Mucosa of gallbladder (tissue), 1 donor: ENCODE data around the gene MRTO4. TPM values are rescaled to one million over a fixed set of nuclear protein-coding genes. Genes with fewer than 3 reads are reported as not detected.
"Not testable (repeated sequence)": the region's sequence is repeated elsewhere in the genome, so short reads cannot be mapped to it uniquely, and the experiment has no call there.

Source experiments
- DNase-seq: peaks from one replicate; pipeline ENCODE4 v3.0.0-alpha.2; 2020; ENCODE audit warnings: low spot score
- total RNA-seq: library from RNA; stranded (reverse); gene quantifications from one replicate; pipeline ENCODE4 v1.2.1, GENCODE V29; 2021
- donor health status: DM: no; HTN: no; CAD: no.

MRTO4 gene
- total RNA-seq, 1 donor from 2014 or later: 14.2 TPM

DNA sequence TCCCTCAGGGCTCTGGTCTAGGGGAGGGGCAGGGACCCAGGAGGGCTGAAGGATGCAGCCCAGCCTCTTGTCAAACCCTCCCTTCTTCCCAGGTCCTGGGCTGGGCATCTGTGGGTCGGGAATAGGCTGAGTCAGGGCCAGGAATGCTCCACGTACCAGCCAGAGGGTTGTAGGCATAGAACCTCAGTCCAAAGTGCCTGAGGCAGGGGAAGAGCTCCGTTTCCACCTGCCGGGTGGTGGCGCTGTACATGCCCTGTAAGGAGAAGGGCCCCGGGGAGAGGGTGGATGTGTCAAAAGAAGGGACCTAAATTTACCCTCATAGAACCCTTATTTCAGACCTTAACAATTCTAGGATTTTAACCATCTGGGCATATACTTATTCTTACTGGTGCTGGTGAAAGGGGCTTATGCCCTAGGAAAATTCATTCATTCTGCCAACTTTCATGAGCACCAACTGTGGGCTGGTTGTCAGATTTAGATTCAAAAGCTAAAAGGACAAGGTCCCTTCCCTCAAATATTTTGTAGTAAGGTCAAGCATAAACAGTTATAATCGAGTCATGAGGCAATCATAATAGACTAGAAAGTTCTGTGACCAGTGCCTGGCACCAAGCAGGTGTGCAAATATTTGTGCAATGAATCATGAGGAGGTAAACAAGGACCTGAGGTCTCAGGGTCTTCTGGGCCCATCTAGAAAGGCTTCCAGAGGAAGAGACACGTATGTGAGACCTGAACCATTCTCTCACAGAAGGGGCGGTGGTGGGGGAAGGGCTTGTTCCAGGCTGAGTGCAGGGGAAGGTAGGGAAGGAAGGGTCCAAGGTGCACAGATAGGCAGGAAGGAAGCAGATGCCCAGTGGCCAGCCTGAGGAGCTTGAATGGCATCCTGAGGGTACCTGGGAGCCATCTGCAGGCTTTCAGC, 18.1 kb downstream of the MRTO4 start:
- not testable (repeated sequence) for DNase-seq

DNA sequence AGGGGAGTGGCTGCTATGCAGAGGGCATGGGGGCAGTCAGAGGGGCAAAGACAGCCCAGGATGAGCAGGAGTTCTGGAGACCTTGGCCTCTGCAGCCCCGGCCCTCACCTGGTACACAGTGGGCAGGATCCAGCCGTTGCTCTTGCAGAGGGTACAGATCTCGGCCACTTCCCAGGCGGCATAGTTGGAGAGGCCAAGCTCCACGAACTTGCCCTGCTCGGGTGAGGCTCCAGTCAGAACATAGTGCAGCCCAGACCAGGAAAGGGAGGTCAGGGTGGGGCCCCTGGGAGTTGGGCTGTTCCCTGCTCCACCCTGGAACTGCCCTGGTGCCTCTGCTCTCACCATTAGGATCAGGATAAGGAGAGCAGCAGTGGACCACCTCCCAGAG, 18.7 kb downstream of the MRTO4 start:
- DNase-seq: not testable (repeated sequence)

DNA sequence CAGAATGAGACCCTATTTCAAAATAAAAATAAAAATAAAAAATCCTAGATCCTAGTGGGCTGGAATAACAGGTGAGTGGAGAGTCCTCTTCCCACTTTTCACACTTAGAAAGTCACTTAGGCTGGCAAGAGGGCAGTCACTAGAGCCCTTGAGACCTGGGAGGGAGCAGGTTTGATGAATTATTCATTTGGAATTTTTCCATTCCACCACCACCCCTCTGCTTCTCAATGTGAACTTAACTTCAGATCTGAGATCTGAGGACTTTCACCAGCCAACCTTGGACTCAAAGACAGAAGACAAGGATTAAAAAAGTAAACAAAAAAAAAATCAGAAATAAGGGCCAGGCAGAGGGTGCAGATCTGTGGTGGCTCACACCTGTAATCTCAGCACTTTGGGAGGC, 20.5 kb downstream of the MRTO4 start:
- no peak for DNase-seq

DNA sequence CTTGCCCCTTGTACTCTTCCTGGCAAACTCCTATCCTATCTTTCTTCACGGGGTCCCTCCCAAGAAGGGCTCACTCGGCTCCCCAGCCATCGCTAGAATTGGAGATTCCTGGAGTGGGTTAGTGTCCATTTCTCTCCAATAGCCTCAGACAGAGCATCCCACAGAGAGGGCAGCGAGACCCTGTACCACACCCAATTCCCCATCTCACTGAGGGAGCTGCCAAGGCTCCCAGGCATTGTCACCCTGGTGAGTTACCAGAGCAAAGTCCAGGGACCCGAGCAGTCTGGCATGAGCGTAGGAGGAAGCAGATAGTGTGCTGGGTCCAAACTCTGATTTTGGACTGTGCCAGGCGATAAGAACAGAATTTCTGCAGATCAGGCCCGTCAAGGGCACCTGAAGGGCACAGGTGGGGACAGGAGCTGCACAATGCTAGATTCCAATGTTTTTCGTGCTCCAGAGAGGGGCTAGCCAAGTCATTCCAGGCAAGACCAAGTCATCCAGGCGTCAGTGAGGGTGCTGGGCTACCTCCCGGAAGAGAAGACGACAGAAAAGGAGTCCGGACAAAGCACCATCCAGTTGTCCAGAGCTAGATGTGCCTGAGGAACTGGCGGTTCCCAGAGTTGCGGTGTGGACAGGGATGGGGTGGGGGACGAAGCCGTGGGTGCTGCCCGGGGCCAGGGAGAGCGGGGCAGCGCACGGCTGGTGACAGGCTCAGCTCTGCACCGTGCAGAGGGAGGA, 21.7 kb downstream of the MRTO4 start:
- peak; percentile 83 for DNase-seq

DNA sequence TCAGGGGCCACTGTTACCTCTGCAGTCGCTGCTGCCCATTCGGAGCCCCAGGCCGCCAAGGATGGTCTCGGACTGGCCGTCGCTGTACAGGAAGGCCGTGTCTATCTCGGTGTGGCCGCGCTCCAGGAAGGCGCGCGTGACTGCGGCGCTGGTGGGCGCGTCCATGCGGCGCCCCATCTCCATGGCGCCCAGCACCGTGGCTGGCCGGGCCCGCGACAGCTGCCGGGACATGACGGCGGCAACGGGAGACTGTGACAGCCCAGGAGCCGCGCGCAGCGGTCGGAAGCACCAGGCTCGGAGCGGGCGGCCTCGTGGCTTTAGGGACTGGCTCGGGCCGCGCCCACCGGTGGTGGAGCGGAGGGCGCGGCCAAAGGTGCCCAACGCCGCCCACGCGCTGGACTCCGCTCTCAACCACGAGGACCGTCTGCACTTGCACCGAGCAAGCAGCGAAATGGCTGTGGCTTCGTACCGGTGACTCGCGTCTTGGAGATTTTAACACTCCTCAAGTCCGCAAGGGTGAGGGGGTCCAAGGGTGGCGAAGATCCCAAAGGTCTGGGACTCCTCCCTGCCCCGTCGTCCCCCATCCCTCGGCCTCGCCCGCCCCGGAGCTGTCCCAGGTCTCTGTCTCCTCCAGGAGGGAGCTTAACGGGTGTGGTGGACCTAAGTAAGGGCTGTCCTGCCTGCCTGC, 22.4 kb downstream of the MRTO4 start:
- peak; percentile 64 for DNase-seq

DNA sequence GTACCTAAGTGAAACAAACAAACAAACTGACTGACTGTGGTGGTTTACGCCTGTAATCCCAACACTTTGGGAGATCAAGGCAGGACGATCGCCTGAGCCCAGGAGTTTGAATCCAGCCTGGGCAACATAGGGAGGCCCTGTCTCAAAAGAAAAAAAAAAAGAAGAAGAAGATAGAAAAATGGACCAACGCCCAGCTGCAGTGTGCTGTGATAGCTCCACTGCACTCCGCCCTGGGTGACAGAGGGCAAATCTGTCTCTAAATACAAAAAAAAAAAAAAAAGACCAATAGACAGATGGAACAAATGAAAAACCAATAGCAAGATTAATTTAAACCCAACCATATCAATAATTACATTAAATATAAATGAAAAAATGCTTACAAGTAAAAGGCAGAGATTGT, 23.0 kb downstream of the MRTO4 start:
- no peak for DNase-seq

DNA sequence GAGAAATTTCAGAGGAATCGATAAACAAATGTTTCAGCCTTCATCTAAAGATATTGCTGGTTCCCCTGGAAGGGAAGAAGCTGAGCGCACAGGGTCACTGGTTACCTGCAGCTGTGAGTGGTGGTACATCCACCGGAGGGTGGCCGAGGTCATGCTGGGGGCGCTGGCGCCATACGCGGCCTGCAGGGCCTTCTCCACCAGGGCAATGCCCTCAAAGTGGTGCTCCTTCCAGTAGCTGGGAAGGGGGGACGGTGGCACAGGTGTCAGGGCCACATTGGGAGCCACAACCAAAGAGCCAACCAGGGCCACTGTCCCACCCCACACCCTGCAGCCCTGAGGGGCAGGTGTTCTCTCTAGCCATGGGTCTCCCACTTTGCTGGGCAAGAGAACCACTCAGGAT, 32.3 kb downstream of the MRTO4 start:
- DNase-seq: no peak

DNA sequence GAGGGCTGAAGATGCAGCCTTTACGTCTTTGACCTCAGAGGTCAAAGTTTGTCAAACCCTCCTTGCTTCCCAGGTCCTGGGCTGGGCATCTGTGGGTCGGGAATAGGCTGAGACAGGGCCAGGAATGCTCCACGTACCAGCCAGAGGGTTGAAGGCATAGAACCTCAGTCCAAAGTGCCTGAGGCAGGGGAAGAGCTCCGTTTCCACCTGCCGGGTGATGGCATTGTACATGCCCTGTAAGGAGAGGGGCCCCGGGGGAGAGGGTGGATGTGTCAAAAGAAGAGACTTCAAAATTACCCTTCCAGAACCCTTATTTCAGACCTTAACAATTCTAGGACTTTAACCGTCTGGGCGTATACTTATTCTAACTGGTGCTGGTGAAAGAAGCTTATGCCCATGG, 33.3 kb downstream of the MRTO4 start:
- no peak for DNase-seq

DNA sequence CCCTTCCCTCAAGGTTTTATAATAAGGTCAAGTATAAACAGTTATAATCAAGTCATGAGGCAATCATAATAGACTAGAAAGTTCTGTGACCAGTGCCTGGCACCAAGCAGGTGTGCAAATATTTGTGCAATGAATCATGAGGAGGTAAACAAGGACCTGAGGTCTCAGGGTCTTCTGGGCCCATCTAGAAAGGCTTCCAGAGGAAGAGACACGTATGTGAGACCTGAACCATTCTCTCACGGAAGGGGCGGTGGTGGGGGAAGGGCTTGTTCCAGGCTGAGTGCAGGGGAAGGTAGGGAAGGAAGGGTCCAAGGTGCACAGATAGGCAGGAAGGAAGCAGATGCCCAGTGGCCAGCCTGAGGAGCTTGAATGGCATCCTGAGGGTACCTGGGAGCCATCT, 33.8 kb downstream of the MRTO4 start:
- peak; percentile 51 for DNase-seq

DNA sequence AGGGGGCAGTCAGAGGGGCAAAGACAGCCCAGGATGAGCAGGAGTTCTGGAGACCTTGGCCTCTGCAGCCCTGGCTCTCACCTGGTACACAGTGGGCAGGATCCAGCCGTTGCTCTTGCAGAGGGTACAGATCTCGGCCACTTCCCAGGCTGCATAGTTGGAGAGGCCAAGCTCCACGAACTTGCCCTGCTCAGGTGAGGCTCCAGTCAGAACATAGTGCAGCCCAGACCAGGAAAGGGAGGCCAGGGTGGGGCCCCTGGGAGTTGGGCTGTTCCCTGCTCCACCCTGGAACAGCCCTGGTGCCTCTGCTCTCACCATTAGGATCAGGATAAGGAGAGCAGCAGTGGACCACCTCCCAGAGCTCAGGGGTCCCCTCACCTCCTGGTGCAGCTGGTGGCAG, 34.2 kb downstream of the MRTO4 start:
- DNase-seq: not testable (repeated sequence)

DNA sequence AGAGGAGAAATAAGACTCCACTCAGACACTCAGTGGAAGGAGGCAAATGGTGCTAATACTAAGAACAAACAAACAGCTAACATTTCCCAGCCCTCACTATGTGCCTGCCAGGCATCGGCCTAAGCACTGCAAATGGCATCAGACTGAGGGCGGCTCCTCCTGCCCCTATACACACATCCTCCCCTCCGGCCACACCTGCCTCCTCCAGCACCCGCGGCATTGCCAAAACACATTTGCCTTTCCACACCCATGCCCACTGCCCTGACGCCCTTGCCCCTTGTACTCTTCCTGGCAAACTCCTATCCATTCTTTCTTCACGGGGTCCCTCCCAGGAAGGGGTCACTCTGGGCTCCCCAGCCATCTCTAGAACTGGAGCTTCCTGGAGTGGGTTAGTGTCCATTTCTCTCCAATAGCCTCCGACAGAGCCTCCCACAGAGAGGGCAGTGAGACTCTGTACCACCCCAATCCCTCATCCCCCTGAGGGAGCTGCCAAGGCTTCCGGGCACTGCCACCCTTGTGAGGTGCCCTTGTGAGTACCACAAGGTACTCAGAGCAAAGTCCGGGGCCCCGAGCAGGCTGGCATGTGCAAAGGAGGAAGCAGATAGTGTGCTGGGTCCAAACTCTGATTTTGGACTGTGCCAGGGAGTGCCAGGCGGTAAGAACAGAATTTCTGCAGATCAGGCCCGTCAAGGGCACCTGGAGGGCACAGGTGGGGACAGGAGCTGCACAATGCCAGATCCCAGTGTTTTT, 36.0 kb downstream of the MRTO4 start:
- DNase-seq: peak; percentile 80

DNA sequence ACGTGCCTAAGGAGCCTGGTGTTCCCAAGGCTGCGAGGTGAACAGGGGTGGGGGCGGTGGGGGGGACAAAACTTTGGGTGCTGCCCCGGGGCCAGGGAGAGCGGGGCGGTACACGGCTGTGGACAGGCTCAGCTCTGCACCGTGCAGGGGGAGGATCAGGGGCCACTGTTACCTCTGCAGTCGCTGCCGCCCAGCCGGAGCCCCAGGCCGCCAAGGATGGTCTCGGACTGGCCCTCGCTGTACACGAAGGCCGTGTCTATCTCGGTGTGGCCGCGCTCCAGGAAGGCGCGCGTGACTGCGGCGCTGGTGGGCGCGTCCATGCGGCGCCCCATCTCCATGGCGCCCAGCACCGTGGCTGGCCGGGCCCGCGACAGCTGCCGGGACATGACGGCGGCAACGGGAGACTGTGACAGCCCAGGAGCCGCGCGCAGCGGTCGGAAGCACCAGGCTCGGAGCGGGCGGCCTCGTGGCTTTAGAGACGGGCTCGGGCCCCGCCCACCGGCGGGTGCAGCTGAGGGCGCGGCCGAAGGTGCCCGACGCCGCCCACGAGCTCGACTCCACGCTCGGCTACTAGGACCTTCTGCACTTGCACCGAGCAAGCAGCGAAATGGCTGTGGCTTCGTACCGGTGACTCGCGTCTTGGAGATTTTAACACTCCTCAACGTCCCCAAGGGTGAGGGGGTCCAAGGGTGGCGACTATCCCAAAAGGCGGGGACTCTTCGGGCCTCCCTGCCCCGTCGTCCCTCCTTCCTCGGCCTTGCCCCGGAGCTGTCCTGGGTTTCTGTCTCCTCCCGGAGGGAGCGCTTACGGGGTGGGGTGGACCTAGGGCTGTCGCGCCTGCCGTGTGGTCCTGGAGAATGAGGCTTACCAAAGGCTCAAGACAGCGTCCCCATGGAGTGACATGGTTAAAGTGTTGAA, 37.0 kb downstream of the MRTO4 start, which contains the start of gene AKR7A3:
AKR7A3 (minus strand) TSS at position 447 of the 918 bp plus-strand sequence; CDS start at position 386, 61 bp downstream.
- peak; percentile 84 for DNase-seq

DNA sequence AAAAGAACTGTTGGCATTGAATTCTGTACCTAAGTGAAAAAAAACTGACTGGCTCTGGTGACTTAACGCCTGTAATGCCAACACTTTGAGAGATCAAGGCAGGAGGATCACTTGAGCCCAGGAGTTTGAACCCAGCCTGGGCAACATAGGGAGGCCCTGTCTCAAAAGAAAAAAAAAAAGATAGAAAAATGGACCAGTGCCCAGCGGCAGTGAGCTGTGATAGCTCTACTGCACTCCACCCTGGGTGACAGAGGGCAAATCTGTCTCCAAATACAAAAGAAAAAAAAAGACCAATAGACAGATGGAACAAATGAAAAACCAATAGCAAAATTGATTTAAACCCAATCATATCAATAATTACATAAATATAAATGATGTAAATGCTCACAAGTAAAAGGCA, 37.6 kb downstream of the MRTO4 start:
- DNase-seq: no peak

DNA sequence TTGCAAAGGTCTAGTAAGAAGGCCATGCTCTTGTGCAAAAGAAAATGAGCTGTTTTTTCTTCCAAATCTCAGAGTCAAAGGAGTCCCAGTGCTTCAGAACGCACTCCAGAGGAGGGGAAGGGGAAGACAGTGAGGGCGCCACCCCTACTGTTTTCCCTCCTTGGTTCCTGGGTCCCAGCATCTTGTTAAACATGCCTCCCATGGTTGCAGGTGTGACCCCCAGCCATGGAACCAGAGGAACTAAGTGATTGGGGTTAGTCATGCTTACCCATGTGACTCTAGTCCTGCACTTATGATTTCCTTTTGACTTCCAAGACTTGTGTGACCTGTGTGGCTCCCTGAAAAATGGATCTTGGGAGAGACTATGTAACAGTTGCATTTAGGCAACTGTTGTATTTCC, 43.0 kb downstream of the MRTO4 start:
- no peak for DNase-seq

DNA sequence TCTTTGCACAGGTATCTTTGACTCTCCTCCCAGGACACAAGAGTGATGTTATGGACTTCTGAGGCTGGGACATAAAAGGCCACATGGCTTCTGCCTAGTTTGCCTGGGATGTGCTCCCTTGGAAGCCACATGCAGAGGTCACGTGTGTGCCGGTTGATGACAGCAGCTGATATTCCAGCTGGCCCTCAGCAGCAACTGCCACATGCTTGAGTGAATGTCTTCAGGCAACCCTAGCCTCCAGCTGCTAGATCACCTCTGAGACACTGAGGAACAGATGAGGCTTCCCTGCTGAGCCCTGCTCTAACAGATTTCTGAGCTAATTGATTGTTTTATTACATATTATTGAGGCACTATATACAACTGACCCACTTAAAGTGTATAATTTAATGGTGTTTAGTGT, 48.6 kb downstream of the MRTO4 start:
- DNase-seq: no peak

DNA sequence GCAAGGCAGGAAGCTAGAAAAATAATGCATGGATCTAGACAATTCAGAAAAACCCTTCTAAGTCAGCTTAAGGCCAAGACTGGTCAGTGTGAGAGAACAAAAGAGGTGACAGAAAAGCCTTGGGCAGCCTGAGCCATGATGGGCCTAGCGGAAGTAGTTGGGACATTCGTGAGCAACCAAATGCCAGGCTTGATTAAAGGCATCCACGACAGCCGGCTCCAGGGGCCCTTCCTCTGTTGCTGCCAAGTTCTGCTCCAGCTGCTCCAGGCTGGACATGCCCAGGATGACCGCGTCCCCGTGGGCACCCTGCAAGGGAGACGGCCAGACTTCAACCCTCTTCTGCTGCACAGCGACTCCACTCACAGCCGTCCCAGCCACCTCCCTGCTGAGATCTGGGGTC, 52.5 kb downstream of the MRTO4 start:
- not testable (repeated sequence) for DNase-seq

DNA sequence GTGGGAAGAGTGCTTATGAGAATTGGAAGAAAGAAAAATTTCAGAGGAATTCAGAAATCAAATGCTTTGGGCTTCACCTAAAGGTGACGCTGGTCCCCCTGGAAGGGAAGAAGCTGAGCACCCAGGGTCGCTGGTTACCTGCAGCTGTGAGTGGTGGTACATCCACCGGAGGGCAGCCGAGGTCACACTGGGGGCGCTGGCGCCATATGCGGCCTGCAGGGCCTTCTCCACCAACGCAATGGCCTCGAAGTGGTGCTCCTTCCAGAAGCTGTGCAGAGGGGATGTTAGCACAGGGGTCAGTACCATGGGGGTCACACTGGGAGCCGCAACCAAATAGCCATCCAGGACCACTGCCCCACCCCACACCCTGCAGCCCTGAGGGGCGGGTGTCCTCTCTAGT, 54.3 kb downstream of the MRTO4 start:
- no peak for DNase-seq

DNA sequence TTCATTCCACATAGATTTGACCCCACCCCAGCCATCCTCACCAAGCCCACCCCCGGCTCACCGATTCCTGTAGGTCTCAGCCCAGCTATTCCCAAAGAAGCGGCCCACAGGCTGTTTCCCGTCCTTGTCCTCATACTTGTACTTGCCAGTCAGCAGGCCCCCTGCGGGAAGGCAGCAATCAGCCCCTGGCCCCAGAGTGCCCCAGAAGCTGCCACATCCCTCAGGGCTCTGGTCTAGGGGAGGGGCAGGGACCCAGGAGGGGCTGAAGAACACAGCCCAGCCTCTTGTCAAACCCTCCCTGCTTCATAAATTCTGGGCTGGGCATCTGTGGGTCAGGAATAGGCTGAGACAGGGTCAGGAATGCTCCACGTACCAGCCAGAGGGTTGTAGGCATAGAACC, 55.3 kb downstream of the MRTO4 start:
- no peak for DNase-seq

DNA sequence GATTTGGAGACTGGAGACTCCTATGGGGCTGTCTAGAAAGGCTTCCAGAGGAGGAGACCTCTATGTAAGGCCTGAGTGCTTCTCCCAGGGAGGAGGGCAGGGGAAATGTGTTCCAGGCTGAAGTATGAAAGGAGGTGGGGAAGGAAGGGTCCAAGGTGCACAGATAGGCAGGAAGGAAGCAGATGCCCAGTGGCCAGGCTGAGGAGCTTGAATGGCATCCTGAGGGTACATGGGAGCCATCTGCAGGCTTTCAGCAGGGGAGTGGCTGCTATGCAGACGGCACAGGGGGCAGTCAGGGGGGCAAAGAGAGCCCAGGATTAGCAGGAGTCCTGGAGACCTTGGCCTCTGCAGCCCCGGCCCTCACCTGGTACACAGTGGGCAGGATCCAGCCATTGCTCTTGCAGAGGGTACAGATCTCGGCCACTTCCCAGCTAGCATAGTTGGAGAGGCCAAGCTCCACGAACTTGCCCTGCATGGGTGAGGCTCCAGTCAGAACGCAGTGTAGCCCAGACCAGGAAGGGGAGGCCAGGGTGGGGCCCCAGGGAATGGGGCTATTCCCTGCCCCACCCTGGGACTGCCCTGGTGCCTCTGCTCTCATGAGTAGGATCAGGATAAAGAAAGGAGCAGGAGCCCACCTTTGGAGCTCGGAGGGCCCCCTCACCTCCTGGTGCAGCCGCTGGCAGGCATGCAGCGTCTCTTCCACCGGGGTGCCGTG, 56.3 kb downstream of the MRTO4 start:
- DNase-seq: no peak

DNA sequence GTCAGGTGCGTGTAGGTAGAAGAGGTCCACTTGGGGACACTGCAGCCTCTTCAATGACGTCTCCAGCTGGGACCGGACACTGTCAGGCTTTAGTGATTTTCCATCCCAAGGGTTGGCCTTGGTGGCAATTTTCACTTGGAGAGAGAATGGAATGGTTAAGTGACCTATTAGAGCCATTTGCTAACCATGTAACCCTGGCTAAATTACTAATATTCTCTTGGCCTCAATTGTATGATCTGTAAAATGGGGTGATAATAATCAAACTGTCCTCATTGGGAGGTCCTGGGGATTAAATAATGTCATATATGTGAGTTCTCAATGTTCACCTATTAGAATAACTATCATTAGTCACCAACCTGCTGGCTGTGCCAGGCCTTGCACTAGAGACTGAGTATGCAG, 56.9 kb downstream of the MRTO4 start:
- no peak for DNase-seq
